Right atrium auricular region (tissue), 2 donors: ENCODE measurements around the gene GLCE. TPM values are rescaled to one million over a fixed set of nuclear protein-coding genes. Genes with fewer than 3 reads are reported as not detected.

Source experiments
- DNase-seq: peaks from one replicate; pipeline ENCODE4 v3.0.0-alpha.2; 2019; ENCODE audit warnings: low spot score
- H3K27ac ChIP-seq, 2 donors: fragments of 200-600 bp; sonication (generic); 1 replicate in 1 of 2; 2 replicates in 1 of 2; pipeline ENCODE4 v1.5.1; 2016 to 2019
- H3K27me3 ChIP-seq, 2 donors: fragments of 200-600 bp; sonication (generic); one replicate each; pipeline versions ENCODE4 v1.5.1 to v1.6.0; 2017 to 2019
- H3K36me3 ChIP-seq: fragments of 200-600 bp; sonication (generic); one replicate; pipeline ENCODE4 v1.5.1; 2016
- H3K4me1 ChIP-seq, 2 donors: fragments of 200-600 bp; sonication (generic); one replicate each; pipeline versions ENCODE4 v1.5.1 to v1.6.0; 2017 to 2019
- H3K4me3 ChIP-seq, 2 donors: fragments of 200-600 bp; sonication (generic); 1 replicate in 1 of 2; 2 replicates in 1 of 2; pipeline ENCODE4 v1.5.1; 2017 to 2019; ENCODE audit warnings: mild to moderate bottlenecking in 1 of 2, moderate library complexity in 1 of 2
- H3K9me3 ChIP-seq, 2 donors: fragments of 200-600 bp; sonication (generic); one replicate each; pipeline ENCODE4 v1.5.1; 2019
- CTCF ChIP-seq, 2 donors: fragments of 200-600 bp; sonication (generic); IDR thresholded peaks; one replicate each; pipeline ENCODE4 v1.5.1; 2019; ENCODE audit warnings: antibody characterized with exemption in 2 of 2
- total RNA-seq, 2 donors: library from RNA; depleted of rRNA; stranded (reverse); fragments of >200 nt; gene quantifications; one replicate each; pipeline ENCODE4 v1.1.0, GENCODE V29; 2016

The GLCE gene
- total RNA-seq, 2 donors from 2014 or later: 7.0 to 9.6 TPM

- no peak for DNase-seq
- Histone ChIP-seq H3K4me3 (no peak overlapping the region), H3K27ac (no peak overlapping the region), H3K36me3 (no peaks in the 10 kb centered on the region), H3K27me3 (no peaks in the 10 kb centered on the region), H3K9me3 (no peaks in the 10 kb centered on the region), H3K4me1 (no peaks in the 10 kb centered on the region)
- TF ChIP-seq CTCF (IDR thresholded peaks at IDR 0.05): no peak
These were observed 42.3 kb upstream of the GLCE start for GRCh38 chr15:69118089-69118488.

GRCh38 chr15:69119001-69119400 lies 41.4 kb upstream of the GLCE start:
- DNase-seq: no peak
- Histone ChIP-seq H3K4me1 (no peaks in the 10 kb centered on the region), H3K9me3 (no peaks in the 10 kb centered on the region), H3K27ac (no peak overlapping the region), H3K27me3 (no peaks in the 10 kb centered on the region), H3K4me3 (no peak overlapping the region), H3K36me3 (no peaks in the 10 kb centered on the region)
- TF ChIP-seq CTCF (IDR thresholded peaks at IDR 0.05): no peak

- Histone ChIP-seq H3K27me3 (no peaks in the 10 kb centered on the region), H3K27ac (no peak overlapping the region), H3K4me1 (no peaks in the 10 kb centered on the region), H3K9me3 (no peaks in the 10 kb centered on the region), H3K4me3 (no peak overlapping the region), H3K36me3 (no peaks in the 10 kb centered on the region)
- no peak for DNase-seq
- TF ChIP-seq CTCF (IDR thresholded peaks at IDR 0.05): no peak
These were observed 40.6 kb upstream of the GLCE start for GRCh38 chr15:69119683-69120395.

- no peak overlapping the region for H3K4me3 ChIP-seq
- H3K36me3 ChIP-seq: no peaks in the 10 kb centered on the region
- no peaks in the 10 kb centered on the region for H3K9me3 ChIP-seq
- no peak for DNase-seq
- H3K4me1 ChIP-seq: no peaks in the 10 kb centered on the region
- H3K27ac ChIP-seq: no peak overlapping the region
- TF ChIP-seq CTCF (IDR thresholded peaks at IDR 0.05): no peak
- no peaks in the 10 kb centered on the region for H3K27me3 ChIP-seq
These were observed 39.7 kb upstream of the GLCE start for GRCh38 chr15:69120732-69121131.

- no peak for DNase-seq
- no peak for TF ChIP-seq CTCF (IDR thresholded peaks at IDR 0.05)
- no peak overlapping the region for H3K4me3 ChIP-seq
- H3K9me3 ChIP-seq: no peaks in the 10 kb centered on the region
- no peaks in the 10 kb centered on the region for H3K36me3 ChIP-seq
- no peaks in the 10 kb centered on the region for H3K27me3 ChIP-seq
- no peaks in the 10 kb centered on the region for H3K4me1 ChIP-seq
- H3K27ac ChIP-seq: no peak overlapping the region
These were observed 39.1 kb upstream of the GLCE start for GRCh38 chr15:69121198-69121828.
